ENCODE results near the gene ENTR1.

Gene ENTR1

DNA sequence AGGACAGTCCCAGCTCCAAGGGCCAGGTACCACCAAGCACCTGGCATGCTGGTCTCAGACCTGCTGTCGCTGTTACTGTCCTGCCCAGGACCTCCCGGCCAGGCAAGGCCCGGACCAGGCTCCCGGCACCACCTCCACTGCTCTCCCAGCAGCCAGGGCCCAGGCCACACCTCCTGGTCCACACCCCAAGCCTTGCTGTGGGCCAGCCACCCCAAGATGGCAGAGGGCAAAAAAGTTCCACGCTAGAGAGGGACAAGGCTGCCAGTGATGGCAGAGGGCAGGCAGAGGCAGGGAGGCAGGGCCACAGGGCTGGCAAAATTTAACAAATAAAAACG lies 48.0 kb downstream of the ENTR1 start:
- no peak for DNase-seq (ENCODE audit: low read depth in 2 of 2)

DNA sequence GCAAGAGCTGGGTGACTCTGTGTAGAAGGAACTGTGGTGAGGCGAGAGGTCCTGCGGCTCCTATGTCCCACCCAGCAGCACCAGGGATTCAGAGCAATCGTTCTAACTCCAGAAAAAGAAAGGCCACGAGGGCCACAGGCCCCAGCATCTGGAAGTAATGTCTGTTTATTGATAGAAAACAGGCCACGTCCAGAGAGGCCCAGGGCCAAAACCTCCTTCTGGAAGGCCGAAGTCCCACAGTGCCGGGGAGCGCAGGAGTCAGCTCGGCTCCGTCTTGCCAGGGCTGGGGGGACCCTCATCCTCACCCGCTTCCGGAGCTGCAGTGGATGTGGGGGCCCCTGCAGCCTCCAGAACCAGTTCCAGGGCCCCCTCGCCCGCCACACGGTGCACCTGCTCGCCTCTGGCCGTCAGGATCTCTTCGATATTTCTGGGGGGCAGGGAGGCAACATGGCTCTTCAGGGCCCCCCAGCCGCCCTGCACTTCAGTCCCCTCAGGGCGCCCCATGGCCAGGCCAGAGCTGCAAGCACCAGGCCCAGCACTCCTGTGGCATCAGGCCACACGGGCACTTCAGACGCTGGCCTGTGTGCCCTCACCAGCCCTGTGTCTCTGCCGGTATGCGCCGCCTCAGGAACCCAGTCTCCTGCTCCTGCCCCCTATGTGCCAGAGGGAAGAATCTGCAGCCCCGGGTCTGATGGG lies 48.5 kb downstream of the ENTR1 start:
- no peak for DNase-seq (ENCODE audit: low read depth in 2 of 2)

DNA sequence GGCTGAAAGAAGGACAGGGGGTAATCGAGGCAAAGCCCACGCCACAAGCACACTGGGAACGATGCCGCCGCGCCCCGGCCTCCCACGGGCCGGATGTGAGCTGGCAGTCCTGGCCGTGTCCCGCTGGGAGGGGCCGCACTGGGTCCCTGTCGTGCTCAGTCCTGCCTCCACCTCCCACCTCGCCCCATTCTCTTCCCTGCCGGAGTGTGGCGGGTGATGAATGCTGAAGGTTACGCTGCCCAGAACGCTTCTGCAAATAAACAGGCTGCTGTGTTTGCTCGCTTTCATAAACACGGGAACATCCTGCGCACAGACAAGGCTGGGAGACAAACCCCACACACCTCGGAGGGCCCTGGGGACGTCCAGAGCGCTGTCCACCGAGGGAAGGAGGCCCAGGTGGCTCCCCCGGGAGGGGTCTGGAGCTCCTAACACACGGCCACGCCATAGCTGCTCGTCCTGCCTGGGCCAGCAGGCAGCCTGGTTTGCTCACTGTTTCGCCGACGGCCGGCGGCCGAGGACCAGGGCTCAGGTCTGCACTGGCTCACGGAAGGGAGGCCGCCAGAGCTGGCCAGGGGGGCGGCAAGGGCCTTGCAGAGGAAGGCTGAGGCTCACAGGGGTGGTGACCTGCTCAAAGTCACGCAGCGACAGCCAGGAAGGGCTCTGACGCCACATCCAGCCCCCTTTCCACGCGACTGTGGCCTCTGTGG lies 49.2 kb downstream of the ENTR1 start:
- no peak for DNase-seq (ENCODE audit: low read depth in 2 of 2)

DNA sequence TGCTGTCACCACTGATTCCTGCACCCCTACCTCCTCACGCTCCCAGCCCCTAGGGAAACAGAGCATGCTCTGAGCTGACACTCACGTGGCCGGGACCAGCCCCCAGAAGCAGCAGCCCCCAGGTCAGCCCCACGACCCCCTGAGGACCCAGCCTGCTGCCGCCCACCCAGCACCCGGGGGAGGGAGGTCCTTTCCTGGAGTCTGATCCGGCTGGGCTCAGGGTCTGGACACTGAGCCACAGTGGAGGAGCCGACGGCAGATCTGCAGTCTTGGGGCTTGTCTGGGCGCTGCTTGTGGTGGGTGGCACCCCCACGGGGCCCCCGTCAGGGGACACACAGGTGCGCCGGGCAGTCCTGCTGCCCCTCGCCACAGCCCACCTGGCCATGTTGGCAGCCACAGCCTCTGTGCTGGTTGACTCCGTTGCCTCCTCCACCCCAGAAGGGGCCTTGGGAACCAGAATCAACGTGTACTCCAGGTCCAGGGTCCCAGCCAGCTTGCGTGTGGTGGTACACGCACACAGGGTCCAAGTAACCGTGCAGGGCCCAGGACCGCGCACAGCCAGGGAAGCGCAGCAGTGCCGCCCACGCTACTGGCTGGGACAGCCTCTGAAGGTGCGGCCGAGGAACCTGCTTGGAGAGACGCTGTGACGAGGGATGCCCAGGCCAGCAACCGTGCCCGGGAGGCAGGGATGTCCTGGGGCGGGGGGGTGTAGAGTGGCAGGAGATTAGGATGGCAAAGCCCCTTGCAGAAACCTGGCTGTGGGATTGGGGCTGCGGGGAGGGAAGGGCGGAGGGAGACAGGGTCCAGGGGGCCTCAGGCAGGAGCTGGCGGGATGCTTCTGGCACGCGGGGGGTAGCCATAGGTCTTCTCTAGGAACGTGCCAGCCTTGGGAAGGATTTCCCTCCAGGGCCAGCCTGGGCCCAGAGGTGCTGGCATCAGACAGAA lies 50.4 kb downstream of the ENTR1 start:
- DNase-seq (ENCODE audit: low read depth in 2 of 2) = no peak

DNA sequence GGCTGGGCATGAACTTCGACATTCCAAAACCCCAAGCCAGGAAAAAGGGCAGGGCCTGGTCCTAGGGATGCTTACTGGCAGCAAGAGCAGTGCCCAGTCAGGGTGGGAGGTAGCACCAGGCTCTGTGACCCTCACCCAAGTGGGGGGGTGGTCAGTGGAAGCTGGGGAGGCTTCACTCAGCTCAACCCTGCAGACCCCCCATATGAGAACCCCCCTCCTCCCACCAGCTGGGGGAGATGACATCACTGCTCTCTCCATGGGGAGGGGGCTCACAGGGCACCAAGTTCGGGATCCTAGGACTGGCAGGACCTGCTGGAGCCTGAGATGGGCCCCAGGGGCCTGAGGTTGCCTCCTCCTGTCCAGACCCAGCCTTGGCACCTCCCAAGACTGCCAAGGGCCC lies 51.5 kb downstream of the ENTR1 start:
- no peak for DNase-seq (ENCODE audit: low read depth in 2 of 2)

DNA sequence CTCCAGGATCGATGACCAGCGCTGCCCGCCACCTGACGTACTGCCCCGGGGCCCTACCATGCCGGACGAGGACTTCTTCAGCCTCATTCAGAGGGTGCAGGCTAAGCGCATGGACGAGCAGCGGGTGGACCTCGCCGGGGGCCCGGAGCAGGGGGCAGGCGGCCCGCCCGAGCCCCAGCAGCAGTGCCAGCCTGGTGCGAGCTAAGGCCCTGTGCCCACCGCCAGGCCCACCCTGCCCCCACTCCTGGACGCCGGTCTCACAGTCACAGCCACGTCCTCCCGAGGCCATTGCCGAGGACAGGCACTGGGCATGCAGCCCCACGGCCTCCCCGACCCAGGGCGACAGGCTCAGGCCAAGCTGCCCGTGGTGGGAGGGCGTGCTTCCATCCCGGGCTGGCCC lies 52.4 kb downstream of the ENTR1 start:
- DNase-seq (ENCODE audit: low read depth in 2 of 2) = no peak

DNA sequence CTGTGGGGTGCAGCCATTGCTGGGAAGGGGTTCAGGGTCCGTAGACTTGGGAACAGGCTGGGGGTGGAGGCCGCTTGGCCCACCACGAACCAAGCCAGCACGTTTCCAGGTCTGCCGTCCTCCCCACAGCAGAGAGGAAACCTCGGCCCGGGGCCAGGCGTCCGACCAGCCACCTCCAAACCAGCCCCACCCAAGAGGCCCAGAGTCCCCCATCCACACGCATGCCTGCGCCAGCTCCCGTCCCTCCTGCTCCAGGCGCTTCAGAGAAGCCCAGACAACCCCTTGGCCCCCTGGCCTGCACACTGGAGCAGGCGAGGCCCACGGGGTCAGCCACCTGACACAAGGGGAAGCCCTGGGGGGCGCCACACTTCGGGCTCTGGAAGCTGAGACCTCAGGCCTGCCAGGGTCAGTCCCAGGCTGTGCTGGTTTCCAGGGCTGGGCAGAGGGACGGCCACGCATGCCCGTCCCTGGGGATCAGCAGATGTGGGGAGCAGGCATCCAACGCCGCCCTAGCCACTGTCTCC lies 53.1 kb downstream of the ENTR1 start:
- no peak for DNase-seq (ENCODE audit: low read depth in 2 of 2)

DNA sequence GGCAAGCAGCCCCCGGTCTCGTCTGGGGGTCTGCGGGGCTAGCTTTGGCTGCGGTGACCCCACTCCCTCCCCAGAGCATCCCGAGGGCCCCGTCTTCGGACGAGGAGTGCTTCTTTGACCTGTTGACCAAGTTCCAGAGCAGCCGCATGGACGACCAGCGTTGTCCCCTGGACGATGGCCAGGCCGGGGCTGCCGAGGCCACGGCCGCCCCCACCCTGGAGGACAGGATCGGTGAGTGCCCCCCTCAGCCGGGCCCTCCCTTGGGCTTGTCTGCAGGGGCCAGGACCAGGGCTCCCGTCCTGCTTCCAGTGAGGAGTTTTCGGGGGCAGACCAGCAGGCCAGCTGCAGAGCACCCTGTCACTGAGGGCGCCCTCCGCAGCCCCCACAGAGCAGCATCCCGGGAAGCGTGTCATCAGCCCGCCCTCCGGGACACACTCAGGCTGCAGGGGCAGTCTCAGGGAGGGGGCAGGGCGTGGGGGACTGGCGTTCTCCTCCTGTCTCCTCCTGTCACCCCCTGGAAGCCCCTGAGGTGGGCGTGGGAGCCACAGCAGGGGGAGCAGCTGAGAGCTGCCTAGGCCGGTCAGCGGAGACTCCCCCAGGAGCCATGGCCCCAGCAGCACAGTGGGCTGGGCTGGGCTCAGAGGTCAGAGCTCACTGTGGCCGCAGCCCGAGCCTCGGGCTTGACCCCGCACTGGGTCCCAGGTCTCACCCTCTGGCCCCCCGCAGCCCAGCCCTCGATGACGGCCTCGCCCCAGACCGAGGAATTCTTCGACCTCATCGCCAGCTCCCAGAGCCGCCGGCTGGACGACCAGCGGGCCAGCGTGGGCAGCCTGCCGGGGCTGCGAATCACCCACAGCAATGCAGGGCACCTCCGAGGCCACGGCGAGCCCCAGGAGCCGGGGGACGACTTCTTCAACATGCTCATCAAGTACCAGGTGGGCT lies 54.5 kb downstream of the ENTR1 start:
- DNase-seq (ENCODE audit: low read depth in 2 of 2) = no peak

DNA sequence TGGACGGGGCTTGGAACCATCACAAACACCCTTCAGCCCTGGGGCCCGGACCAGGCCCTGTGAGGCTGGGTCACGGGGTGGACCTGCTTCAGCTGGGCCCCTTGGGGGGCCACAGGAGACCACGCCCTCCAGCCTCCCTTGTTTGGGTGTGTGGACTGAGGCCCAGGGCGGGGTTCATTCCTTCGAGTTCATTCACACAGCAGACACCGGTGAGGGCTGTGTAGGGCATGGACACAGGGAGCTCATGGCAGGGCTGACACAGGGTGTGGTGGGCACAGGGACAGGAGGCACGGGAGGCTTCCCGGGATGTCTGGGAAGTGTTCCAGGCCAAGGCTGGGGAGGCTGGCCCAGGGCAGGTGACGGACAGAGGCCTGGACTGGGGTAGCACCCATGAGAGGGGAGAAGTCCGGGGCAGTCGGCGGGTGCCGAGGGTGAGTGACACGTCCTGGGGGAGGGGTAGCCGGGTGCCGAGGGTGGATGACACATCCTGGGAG lies 55.8 kb downstream of the ENTR1 start:
- DNase-seq (ENCODE audit: low read depth in 2 of 2) = no peak

DNA sequence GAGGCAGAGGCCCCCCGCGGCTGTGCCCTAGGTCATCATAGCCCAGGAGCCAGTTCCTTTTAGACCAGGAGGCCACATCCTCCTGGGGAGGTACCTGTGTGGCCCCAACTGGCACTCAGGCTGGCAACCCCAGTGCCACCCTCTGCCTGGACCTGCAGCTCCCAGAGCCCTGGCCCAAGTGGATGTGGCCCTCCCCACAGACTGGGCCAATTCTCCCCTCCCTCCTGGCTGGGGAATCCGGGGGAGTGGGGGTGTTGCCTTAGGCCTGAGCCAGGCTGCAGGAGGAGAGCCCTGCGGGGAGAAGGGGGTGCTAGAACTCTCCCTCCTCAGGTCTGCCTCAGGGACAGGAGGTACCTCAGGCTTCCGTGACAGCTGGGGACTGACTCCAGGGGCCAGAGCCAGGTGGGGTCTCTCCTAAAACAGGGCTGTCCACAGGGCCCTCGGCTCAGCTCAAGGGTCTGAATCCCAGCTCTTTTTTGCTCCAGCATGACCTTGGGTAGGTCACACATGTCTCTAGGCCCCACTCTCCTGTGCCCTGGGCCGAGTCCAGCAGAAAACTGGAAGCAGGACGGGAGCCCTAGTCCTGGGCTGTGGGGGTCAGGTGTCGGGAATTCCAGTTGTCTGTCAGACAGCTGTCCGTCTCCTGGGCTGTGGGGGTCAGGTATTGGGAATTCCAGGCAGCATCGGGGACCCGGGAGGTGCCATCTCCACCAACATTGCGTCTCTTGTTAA lies 56.5 kb downstream of the ENTR1 start:
- DNase-seq (ENCODE audit: low read depth in 2 of 2) = no peak

DNA sequence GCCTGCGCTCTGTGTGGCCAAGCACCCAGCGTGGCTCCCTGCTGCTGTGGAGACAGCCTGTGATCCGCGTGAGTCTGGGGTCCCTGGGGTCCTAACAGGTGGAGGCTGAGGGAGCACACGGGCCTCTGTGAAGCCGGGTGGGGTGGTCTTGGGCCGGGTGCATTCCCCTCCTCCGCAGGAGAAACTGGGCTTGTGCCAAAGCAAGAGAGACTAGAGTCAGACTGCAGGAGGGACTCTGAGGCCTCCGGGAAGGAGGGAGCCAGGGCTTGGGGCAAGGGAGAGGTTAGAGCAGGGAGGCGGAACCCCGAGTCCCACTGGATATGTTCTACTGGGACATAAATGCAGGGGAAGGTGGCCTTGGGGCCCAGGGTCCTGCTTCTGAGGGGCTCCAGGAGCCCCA lies 57.3 kb downstream of the ENTR1 start:
- DNase-seq (ENCODE audit: low read depth in 2 of 2) = no peak

DNA sequence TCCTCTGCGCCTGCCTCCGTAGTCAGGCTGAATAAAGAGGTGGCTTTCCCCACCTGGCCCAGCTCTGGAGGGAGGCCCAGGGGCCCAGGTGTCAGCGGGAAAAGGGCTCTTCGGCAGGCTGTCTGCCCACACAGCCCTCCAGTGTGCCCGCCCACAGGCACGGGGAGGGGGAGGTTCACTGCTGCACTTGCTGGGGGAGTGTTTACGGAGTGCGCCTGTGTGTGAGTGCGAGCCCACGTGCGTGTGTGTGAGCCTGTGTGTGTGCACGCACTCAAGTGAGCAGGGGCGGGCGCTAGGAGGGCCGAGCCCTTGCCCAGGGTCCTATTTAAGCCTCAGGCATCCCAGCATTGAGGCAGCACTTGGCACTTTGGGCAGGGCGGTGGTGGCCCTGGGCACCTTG lies 57.7 kb downstream of the ENTR1 start:
- DNase-seq (ENCODE audit: low read depth in 2 of 2) = no peak
